Activated naive CD4-positive, alpha-beta T cell treated with anti-CD3 and anti-CD28 coated beads, Interleukin-2, amount 50 U/mL, for 24 hours (primary cell): Measurements from ENCODE around the gene P4HA3.

Experiments used
- H3K27ac Mint-ChIP-seq: one replicate; pipeline ENCODE4 v1.8.0; 2021; ENCODE audit warnings: mild to moderate bottlenecking, mixed read lengths
- H3K27me3 Mint-ChIP-seq: one replicate; pipeline ENCODE4 v1.8.0; 2021; ENCODE audit warnings: mixed read lengths
- H3K36me3 Mint-ChIP-seq: one replicate; pipeline ENCODE4 v1.8.0; 2021; ENCODE audit warnings: mixed read lengths
- H3K4me1 Mint-ChIP-seq: one replicate; pipeline ENCODE4 v1.8.0; 2021; ENCODE audit warnings: mixed read lengths
- H3K4me3 Mint-ChIP-seq: one replicate; pipeline ENCODE4 v1.8.0; 2021; ENCODE audit warnings: mild to moderate bottlenecking, mixed read lengths
- H3K9me3 Mint-ChIP-seq: one replicate; pipeline ENCODE4 v1.8.0; 2021; ENCODE audit warnings: mixed read lengths

Gene P4HA3

GRCh38 chr11:74283580-74284180 lies 27.8 kb downstream of the P4HA3 start:
- Mint-ChIP-seq H3K27me3 (peaks cover 1% of the 10 kb centered on the region), H3K36me3 (no peaks in the 10 kb centered on the region), H3K4me3 (no peak overlapping the region), H3K27ac (no peak overlapping the region), H3K4me1 (peaks cover 6% of the 10 kb centered on the region), H3K9me3 (no peaks in the 10 kb centered on the region)

GRCh38 chr11:74282914-74283371 lies 28.5 kb downstream of the P4HA3 start:
- Mint-ChIP-seq H3K36me3 (no peaks in the 10 kb centered on the region), H3K9me3 (no peaks in the 10 kb centered on the region), H3K4me1 (peaks cover under 1% of the 10 kb centered on the region), H3K27ac (no peak overlapping the region), H3K4me3 (no peak overlapping the region), H3K27me3 (peaks cover 1% of the 10 kb centered on the region)

GRCh38 chr11:74282421-74282820 lies 29.0 kb downstream of the P4HA3 start:
- H3K36me3 Mint-ChIP-seq = no peaks in the 10 kb centered on the region
- no peak overlapping the region for H3K27ac Mint-ChIP-seq
- no peaks in the 10 kb centered on the region for H3K4me1 Mint-ChIP-seq
- H3K27me3 Mint-ChIP-seq = no peaks in the 10 kb centered on the region
- H3K4me3 Mint-ChIP-seq = no peak overlapping the region
- no peaks in the 10 kb centered on the region for H3K9me3 Mint-ChIP-seq

- no peaks in the 10 kb centered on the region for H3K9me3 Mint-ChIP-seq
- H3K27ac Mint-ChIP-seq = no peak overlapping the region
- H3K27me3 Mint-ChIP-seq = no peaks in the 10 kb centered on the region
- no peak overlapping the region for H3K4me3 Mint-ChIP-seq
- no peaks in the 10 kb centered on the region for H3K36me3 Mint-ChIP-seq
- no peaks in the 10 kb centered on the region for H3K4me1 Mint-ChIP-seq
Measured at GRCh38 chr11:74280494-74280893, 30.9 kb downstream of the P4HA3 start.

GRCh38 chr11:74279256-74279655 lies 32.2 kb downstream of the P4HA3 start:
- Mint-ChIP-seq H3K4me1 (no peaks in the 10 kb centered on the region), H3K27me3 (no peaks in the 10 kb centered on the region), H3K27ac (no peak overlapping the region), H3K36me3 (no peaks in the 10 kb centered on the region), H3K9me3 (no peaks in the 10 kb centered on the region), H3K4me3 (no peak overlapping the region)

GRCh38 chr11:74278721-74279161 lies 32.7 kb downstream of the P4HA3 start:
- no peaks in the 10 kb centered on the region for H3K27me3 Mint-ChIP-seq

GRCh38 chr11:74278103-74278502 lies 33.3 kb downstream of the P4HA3 start:
- H3K9me3 Mint-ChIP-seq = no peaks in the 10 kb centered on the region
- H3K27ac Mint-ChIP-seq = no peak overlapping the region
- no peaks in the 10 kb centered on the region for H3K4me1 Mint-ChIP-seq
- H3K4me3 Mint-ChIP-seq = no peak overlapping the region
- H3K27me3 Mint-ChIP-seq = no peaks in the 10 kb centered on the region
- H3K36me3 Mint-ChIP-seq = no peaks in the 10 kb centered on the region

More at GRCh38 chr11:74278721-74279161, 32.7 kb downstream of the P4HA3 start:
- Mint-ChIP-seq H3K4me1 (no peaks in the 10 kb centered on the region), H3K4me3 (no peak overlapping the region), H3K9me3 (no peaks in the 10 kb centered on the region), H3K27ac (no peak overlapping the region), H3K36me3 (no peaks in the 10 kb centered on the region)

- H3K27ac Mint-ChIP-seq = no peak overlapping the region
- no peaks in the 10 kb centered on the region for H3K36me3 Mint-ChIP-seq
- no peaks in the 10 kb centered on the region for H3K4me1 Mint-ChIP-seq
- H3K4me3 Mint-ChIP-seq = no peak overlapping the region
- peaks cover 2% of the 10 kb centered on the region for H3K27me3 Mint-ChIP-seq
- H3K9me3 Mint-ChIP-seq = no peaks in the 10 kb centered on the region
Measured at GRCh38 chr11:74276581-74276980, 34.9 kb downstream of the P4HA3 start.

GRCh38 chr11:74272276-74272675 lies 39.2 kb downstream of the P4HA3 start:
- Mint-ChIP-seq H3K36me3 (no peaks in the 10 kb centered on the region), H3K9me3 (no peaks in the 10 kb centered on the region), H3K4me3 (no peak overlapping the region), H3K27me3 (peaks cover 2% of the 10 kb centered on the region), H3K27ac (no peak overlapping the region), H3K4me1 (peaks cover 21% of the 10 kb centered on the region)

GRCh38 chr11:74269161-74269811 lies 42.2 kb downstream of the P4HA3 start:
- Mint-ChIP-seq H3K4me1 (peaks cover 21% of the 10 kb centered on the region), H3K9me3 (no peaks in the 10 kb centered on the region), H3K36me3 (no peaks in the 10 kb centered on the region), H3K27me3 (peaks cover 2% of the 10 kb centered on the region), H3K27ac (no peak overlapping the region), H3K4me3 (no peak overlapping the region)

GRCh38 chr11:74268456-74268855 lies 43.0 kb downstream of the P4HA3 start:
- no peaks in the 10 kb centered on the region for H3K9me3 Mint-ChIP-seq
- H3K4me1 Mint-ChIP-seq = peaks cover 21% of the 10 kb centered on the region
- H3K27ac Mint-ChIP-seq = no peak overlapping the region
- no peak overlapping the region for H3K4me3 Mint-ChIP-seq
- no peaks in the 10 kb centered on the region for H3K36me3 Mint-ChIP-seq
- H3K27me3 Mint-ChIP-seq = peaks cover 2% of the 10 kb centered on the region

- H3K27ac Mint-ChIP-seq = no peak overlapping the region
- H3K27me3 Mint-ChIP-seq = no peaks in the 10 kb centered on the region
- no peak overlapping the region for H3K4me3 Mint-ChIP-seq
- H3K36me3 Mint-ChIP-seq = no peaks in the 10 kb centered on the region
- H3K4me1 Mint-ChIP-seq = peaks cover 21% of the 10 kb centered on the region
- no peaks in the 10 kb centered on the region for H3K9me3 Mint-ChIP-seq
Measured at GRCh38 chr11:74267014-74267413, 44.4 kb downstream of the P4HA3 start.

- H3K27me3 Mint-ChIP-seq = no peaks in the 10 kb centered on the region
- H3K27ac Mint-ChIP-seq = no peak overlapping the region
- peaks cover 21% of the 10 kb centered on the region for H3K4me1 Mint-ChIP-seq
- H3K9me3 Mint-ChIP-seq = no peaks in the 10 kb centered on the region
- no peak overlapping the region for H3K4me3 Mint-ChIP-seq
- H3K36me3 Mint-ChIP-seq = no peaks in the 10 kb centered on the region
Measured at GRCh38 chr11:74265256-74265655, 46.2 kb downstream of the P4HA3 start.

GRCh38 chr11:74262725-74263124 lies 48.7 kb downstream of the P4HA3 start:
- Mint-ChIP-seq H3K36me3 (no peaks in the 10 kb centered on the region), H3K27me3 (no peaks in the 10 kb centered on the region), H3K27ac (no peak overlapping the region), H3K9me3 (no peaks in the 10 kb centered on the region), H3K4me3 (no peak overlapping the region), H3K4me1 (no peaks in the 10 kb centered on the region)

- H3K4me1 Mint-ChIP-seq = peaks cover 11% of the 10 kb centered on the region
- H3K4me3 Mint-ChIP-seq = no peak overlapping the region
- no peaks in the 10 kb centered on the region for H3K9me3 Mint-ChIP-seq
- no peak overlapping the region for H3K27ac Mint-ChIP-seq
- H3K36me3 Mint-ChIP-seq = peaks cover 1% of the 10 kb centered on the region
- H3K27me3 Mint-ChIP-seq = no peaks in the 10 kb centered on the region
Measured at GRCh38 chr11:74257959-74258553, 53.4 kb downstream of the P4HA3 start.

- H3K36me3 Mint-ChIP-seq = peaks cover 1% of the 10 kb centered on the region
- H3K4me1 Mint-ChIP-seq = peaks cover 11% of the 10 kb centered on the region
- H3K27me3 Mint-ChIP-seq = no peaks in the 10 kb centered on the region
- H3K27ac Mint-ChIP-seq = no peak overlapping the region
- no peaks in the 10 kb centered on the region for H3K9me3 Mint-ChIP-seq
- no peak overlapping the region for H3K4me3 Mint-ChIP-seq
Measured at GRCh38 chr11:74256378-74257133, 54.9 kb downstream of the P4HA3 start.
